Metanephros (tissue), 2 donors: ENCODE results near the gene PSAPL1. TPM values are rescaled to one million over a fixed set of nuclear protein-coding genes. Genes with fewer than 3 reads are reported as not detected.

Experiments
- small RNA-seq: library from RNA; depleted of rRNA; stranded (forward); fragments of <200 nt; gene quantifications from one replicate; pipeline ENCODE3, GENCODE V24; 2014; ENCODE audit warnings: low replicate concordance
- total RNA-seq: library from RNA; depleted of rRNA; stranded (reverse); fragments of >200 nt; gene quantifications from one replicate; pipeline ENCODE4 v1.2.3, GENCODE V29; 2014

Gene PSAPL1
- total RNA-seq, result not detected

GRCh38 chr4:7434766-7435150 is at the start of gene PSAPL1:
Gene PSAPL1, minus strand, starts transcription at chr4:7434930. Its CDS starts 51 bp downstream, at chr4:7434879.

Small RNA genes lying within 50 kb of the gene (small RNA-seq; reads per million reads assigned to genes)
- not detected for gene MIR4274

Other genes starting within 250 kb of the PSAPL1 start
- 7.1 TPM for gene SORCS2, start 242.4 kb downstream of the PSAPL1 start, total RNA-seq